Sigmoid colon (tissue), 7 donors: ENCODE results near the gene SPATA33. TPM values are rescaled to one million over a fixed set of nuclear protein-coding genes. Genes with fewer than 3 reads are reported as not detected.

Experiments
- DNase-seq: peaks from one replicate; pipeline ENCODE4 v3.0.0-alpha.2; 2019
- H3K27ac ChIP-seq, 4 donors: fragments of 200-600 bp; sonication (generic); one replicate each; pipeline ENCODE4 v1.5.1; 2016 to 2019; ENCODE audit warnings: mild to moderate bottlenecking in 1 of 4
- H3K27me3 ChIP-seq, 3 donors: fragments of 200-600 bp; sonication (generic); one replicate each; pipeline ENCODE4 v1.5.1; 2019; ENCODE audit warnings: mild to moderate bottlenecking in 1 of 3
- H3K36me3 ChIP-seq, 4 donors: fragments of 200-600 bp; sonication (generic); one replicate each; pipeline ENCODE4 v1.5.1; 2016 to 2019
- H3K4me1 ChIP-seq, 4 donors: fragments of 200-600 bp; sonication (generic); one replicate each; pipeline ENCODE4 v1.5.1; 2017 to 2019
- H3K4me3 ChIP-seq, 4 donors: fragments of 200-600 bp; sonication (generic); one replicate each; pipeline ENCODE4 v1.5.1; 2017 to 2019; ENCODE audit warnings: mild to moderate bottlenecking in 2 of 4, moderate library complexity in 1 of 4
- H3K9me3 ChIP-seq, 4 donors: fragments of 200-600 bp in 3 of 4; sonication (generic) in 3 of 4; one replicate each; pipeline versions ENCODE4 v1.5.1 to v1.6.1; 2013 to 2019
- CTCF ChIP-seq, 4 experiments: fragments of 450-650 bp in 3 of 4; fragments of 200-600 bp in 1 of 4; IDR thresholded peaks; one replicate each; pipeline ENCODE4 v1.5.1; 2016 to 2019; ENCODE audit warnings: antibody characterized with exemption in 4 of 4, mild to moderate bottlenecking in 3 of 4, moderate library complexity in 2 of 4
- EP300 ChIP-seq, 4 donors: sonication (generic); formaldehyde crosslinking; IDR thresholded peaks; one replicate each; pipeline ENCODE4 v1.6.1; 2017; ENCODE audit warnings: antibody characterized with exemption in 4 of 4
- POLR2A ChIP-seq, 2 donors: fragments of 450-650 bp; IDR thresholded peaks; one replicate each; pipeline ENCODE4 v1.6.1; 2016; ENCODE audit warnings: antibody characterized with exemption in 2 of 2, mild to moderate bottlenecking in 2 of 2, moderate library complexity in 2 of 2
- POLR2AphosphoS5 ChIP-seq, 4 donors: sonication (generic); formaldehyde crosslinking; IDR thresholded peaks; one replicate each; pipeline ENCODE4 v1.6.1; 2017; ENCODE audit warnings: antibody characterized with exemption in 4 of 4
- WGBS, 2 donors: extraction: QIAGEN DNeasy Blood & Tissue Kit; methylation state at CpG; one replicate each; pipeline ENCODE4 v1.1.7; 2013; 5-methylcytosine and 5-hydroxymethylcytosine counted together
- intact Hi-C: fragments of 100-400 bp; cut with DNase I; formaldehyde crosslinking; loops from one replicate; pipeline ENCODE4 v1.15.1; 2023
- polyA plus RNA-seq, 3 donors: library from polyadenylated mRNA; stranded (reverse); fragments of 200-250 nt; gene quantifications; one replicate each; pipeline ENCODE4 v1.2.3, GENCODE V29; 2013
- total RNA-seq, 4 donors: library from RNA; depleted of rRNA; stranded (reverse); fragments of >200 nt; gene quantifications; one replicate each; pipeline ENCODE4 v1.1.0, GENCODE V29; 2016
- donor health status: healthy with polysubstance abuse.
- donor health status: Bipolar disorder and iron deficiency.
- donor health status: healthy.

SPATA33 gene
- total and polyA plus RNA-seq, 7 donors: 1.4 to 7.7 (median 4.6) TPM

GRCh38 chr16:89643769-89644300 is 13.8 kb upstream of the SPATA33 start:
- Histone ChIP-seq H3K36me3 (peaks cover 12 to 41% (median 28%) of the 10 kb centered on the region in 4 donors), H3K4me3 (no peak overlapping the region), H3K4me1 (peaks cover 0 to 14% (median 11%) of the 10 kb centered on the region in 4 donors), H3K9me3 (no peaks in the 10 kb centered on the region), H3K27me3 (no peaks in the 10 kb centered on the region), H3K27ac (no peak overlapping the region)
- WGBS, 2 donors: 75 to 84% methylated on average over 14 of the region's 14 CpGs
- intact Hi-C loops: no loop called here
- no peak for DNase-seq
- TF ChIP-seq POLR2A (IDR thresholded peaks at IDR 0.05): no peak
- no peak for TF ChIP-seq CTCF (IDR thresholded peaks at IDR 0.05)
- no peak for TF ChIP-seq POLR2AphosphoS5 (IDR thresholded peaks at IDR 0.05)
- TF ChIP-seq EP300 (IDR thresholded peaks at IDR 0.05): no peak

DNA sequence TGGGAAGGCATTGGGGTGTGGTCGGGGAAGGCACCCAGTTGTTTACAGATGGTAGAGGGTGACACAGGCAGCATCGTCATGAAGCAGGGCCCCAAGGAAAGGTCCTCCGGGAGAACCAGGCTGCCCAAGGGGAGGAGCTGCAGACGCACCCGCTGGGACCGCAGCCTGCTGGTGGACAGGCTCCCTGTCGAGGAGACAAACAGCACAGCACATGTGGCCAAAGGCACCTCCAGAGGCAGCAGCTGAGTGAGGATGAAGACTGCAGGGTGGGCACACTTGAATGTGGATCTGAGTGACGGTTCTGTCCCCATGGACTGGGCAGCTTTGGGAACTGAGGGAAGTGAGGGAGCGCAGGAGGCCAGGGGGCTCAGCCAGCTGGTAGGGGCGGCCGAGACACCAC is 12.5 kb upstream of the SPATA33 start:
- 80 to 91% methylated on average over 11 of the region's 11 CpGs for WGBS, 2 donors

DNA sequence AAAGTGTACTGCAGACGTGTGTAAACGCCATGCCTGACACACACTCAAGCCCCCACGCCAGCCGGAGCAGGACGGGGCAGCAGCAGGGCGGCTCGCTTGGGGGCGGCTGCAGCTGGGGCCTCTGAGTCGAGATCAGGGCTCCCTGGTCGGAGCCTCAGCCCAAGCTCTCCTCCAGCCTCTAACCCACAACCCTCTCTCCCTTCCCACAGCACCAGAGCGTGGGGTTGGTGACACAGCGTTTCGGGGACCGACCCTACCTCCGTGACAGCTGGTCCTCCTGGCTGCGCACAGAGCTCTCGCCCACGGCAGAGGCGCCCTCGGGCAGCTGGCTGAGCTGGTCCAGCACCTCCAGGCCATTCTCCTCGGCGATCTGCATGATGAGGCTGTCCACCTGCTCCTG is 11.4 kb upstream of the SPATA33 start:
- WGBS, 2 donors: 95 to 96% methylated on average over 22 of the region's 22 CpGs
- H3K4me3 ChIP-seq: no peak overlapping the region
- H3K27me3 ChIP-seq: no peaks in the 10 kb centered on the region
- peaks cover 12 to 60% (median 28%) of the 10 kb centered on the region in 4 donors for H3K36me3 ChIP-seq
- H3K9me3 ChIP-seq: no peaks in the 10 kb centered on the region
- H3K27ac ChIP-seq: no peak overlapping the region
- no peak for DNase-seq
- intact Hi-C loops: no loop called here
- peaks cover 0 to 5% (median 2%) of the 10 kb centered on the region in 4 donors for H3K4me1 ChIP-seq
- TF ChIP-seq POLR2AphosphoS5 (IDR thresholded peaks at IDR 0.05): no peak
- TF ChIP-seq EP300 (IDR thresholded peaks at IDR 0.05): no peak
- no peak for TF ChIP-seq POLR2A (IDR thresholded peaks at IDR 0.05)
- TF ChIP-seq CTCF (IDR thresholded peaks at IDR 0.05): no peak

More for the DNA sequence above, 12.5 kb upstream of the SPATA33 start:
- no peak for DNase-seq
- H3K27ac ChIP-seq: no peak overlapping the region
- H3K9me3 ChIP-seq: no peaks in the 10 kb centered on the region
- H3K27me3 ChIP-seq: no peaks in the 10 kb centered on the region
- no peak overlapping the region for H3K4me3 ChIP-seq
- peaks cover 0 to 14% (median 11%) of the 10 kb centered on the region in 4 donors for H3K4me1 ChIP-seq
- intact Hi-C loops: no loop called here
- TF ChIP-seq CTCF (IDR thresholded peaks at IDR 0.05): no peak
- TF ChIP-seq EP300 (IDR thresholded peaks at IDR 0.05): no peak
- TF ChIP-seq POLR2A (IDR thresholded peaks at IDR 0.05): no peak
- TF ChIP-seq POLR2AphosphoS5 (IDR thresholded peaks at IDR 0.05): no peak
- H3K36me3 ChIP-seq: peaks cover 12 to 49% (median 28%) of the 10 kb centered on the region in 4 donors

DNA sequence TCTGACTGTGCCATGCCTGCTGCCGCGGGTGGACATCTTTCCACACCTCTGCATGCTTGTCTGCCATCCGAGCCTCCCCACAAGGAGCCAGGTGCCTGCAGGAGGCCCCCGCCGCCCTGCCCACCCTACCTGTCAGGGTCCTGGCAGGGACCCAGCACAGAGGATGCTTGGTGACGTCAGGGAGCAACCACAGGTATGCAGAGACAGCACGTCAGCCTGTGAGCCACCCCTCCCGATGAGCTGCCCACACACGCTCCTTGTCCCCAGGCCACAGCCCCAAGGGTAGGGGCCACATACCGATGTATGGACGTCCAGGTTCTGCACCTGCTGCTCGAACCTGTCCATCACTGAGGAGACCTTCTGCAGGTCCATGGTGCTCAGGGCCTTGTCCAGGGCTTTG is 10.7 kb upstream of the SPATA33 start:
- H3K9me3 ChIP-seq: no peaks in the 10 kb centered on the region
- intact Hi-C loops: no loop called here
- no peak for DNase-seq
- no peak overlapping the region for H3K4me3 ChIP-seq
- peaks cover 12 to 66% (median 28%) of the 10 kb centered on the region in 4 donors for H3K36me3 ChIP-seq
- 88 to 92% methylated on average over 12 of the region's 12 CpGs for WGBS, 2 donors
- TF ChIP-seq POLR2AphosphoS5 (IDR thresholded peaks at IDR 0.05): no peak
- TF ChIP-seq EP300 (IDR thresholded peaks at IDR 0.05): no peak
- no peak for TF ChIP-seq CTCF (IDR thresholded peaks at IDR 0.05)
- no peak for TF ChIP-seq POLR2A (IDR thresholded peaks at IDR 0.05)
- H3K4me1 ChIP-seq: no peaks in the 10 kb centered on the region
- no peaks in the 10 kb centered on the region for H3K27me3 ChIP-seq
- no peak overlapping the region for H3K27ac ChIP-seq

DNA sequence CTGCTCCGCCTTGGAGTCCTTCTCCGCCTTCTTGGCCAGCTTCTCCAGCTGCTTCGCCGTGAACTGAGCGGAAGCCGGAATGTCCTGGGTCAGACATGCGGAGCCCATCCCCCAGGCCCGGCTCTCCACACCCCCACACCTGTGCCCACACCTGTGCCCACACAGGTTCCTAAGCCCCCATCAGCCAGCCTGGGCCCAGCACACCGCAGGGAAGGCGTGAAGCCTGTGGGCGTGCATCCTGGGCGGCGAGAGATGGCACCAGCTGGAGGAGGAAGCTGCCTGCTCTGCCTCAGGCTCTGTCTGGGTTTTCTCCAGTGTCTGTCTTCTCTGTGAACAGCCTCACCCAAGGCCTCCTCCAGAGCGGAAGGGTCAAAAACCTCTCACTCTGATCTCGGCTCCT is 6.1 kb upstream of the SPATA33 start:
- no peak for DNase-seq
- no peak overlapping the region for H3K4me3 ChIP-seq
- TF ChIP-seq POLR2A (IDR thresholded peaks at IDR 0.05): no peak
- TF ChIP-seq CTCF (IDR thresholded peaks at IDR 0.05): no peak
- TF ChIP-seq POLR2AphosphoS5 (IDR thresholded peaks at IDR 0.05): no peak
- no peak for TF ChIP-seq EP300 (IDR thresholded peaks at IDR 0.05)
- no peaks in the 10 kb centered on the region for H3K9me3 ChIP-seq
- no peak overlapping the region for H3K27ac ChIP-seq
- H3K36me3 ChIP-seq: peaks cover 0 to 42% (median 8%) of the 10 kb centered on the region in 4 donors
- no peaks in the 10 kb centered on the region for H3K27me3 ChIP-seq
- peaks cover 0 to 8% (median 7%) of the 10 kb centered on the region in 4 donors for H3K4me1 ChIP-seq
- intact Hi-C loops: no loop called here
- 93% methylated on average over 15 of the region's 15 CpGs for WGBS, 2 donors
